ENCODE data around the gene KRTCAP2.

DNA sequence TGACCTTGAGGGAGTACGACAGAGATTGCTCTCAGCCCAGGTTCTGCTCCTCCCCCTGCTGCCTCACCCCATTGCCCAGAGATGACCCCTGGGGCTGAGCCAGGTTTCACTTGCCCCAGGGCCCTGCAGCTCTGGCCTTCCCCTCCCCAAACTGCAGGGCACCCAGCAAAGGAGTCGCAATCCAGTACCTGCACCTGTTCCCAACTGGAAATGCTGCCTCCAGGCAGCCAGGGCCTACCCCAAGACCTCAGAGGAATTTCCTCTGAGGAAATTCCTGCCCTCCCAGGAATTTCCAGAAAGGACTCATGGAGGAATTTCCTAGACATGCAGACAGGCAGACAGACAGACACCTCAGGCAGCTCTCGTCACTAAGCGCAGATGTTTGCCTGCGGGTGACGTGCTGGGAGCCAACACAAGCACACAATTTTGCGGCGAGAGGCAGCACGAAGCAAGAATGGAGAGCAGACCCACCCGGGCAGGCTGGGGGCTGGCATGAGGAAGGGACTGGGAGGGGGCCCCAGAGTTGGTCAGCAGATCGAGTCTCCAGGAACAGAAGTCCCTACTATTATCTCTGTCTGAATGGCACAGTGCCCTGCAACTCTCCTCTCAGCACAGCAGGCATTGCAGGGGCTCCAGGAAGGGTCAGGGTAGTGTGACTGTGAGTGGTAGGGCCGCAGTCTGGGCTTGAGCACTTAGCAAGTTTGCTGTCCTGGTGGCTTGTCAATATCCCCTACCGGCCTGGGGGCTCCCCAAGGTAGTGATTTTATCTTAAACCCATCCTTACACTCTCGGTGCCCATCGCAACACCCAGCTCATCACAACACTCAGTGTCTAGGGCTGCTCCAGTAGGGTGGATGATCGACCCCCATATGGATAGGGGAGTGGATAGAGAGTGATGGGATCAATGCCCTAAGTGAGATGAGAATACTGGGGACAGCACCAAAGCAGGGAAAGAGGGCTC, 48.3 kb downstream of the KRTCAP2 start:
- TF ChIP-seq, protein P1, sequence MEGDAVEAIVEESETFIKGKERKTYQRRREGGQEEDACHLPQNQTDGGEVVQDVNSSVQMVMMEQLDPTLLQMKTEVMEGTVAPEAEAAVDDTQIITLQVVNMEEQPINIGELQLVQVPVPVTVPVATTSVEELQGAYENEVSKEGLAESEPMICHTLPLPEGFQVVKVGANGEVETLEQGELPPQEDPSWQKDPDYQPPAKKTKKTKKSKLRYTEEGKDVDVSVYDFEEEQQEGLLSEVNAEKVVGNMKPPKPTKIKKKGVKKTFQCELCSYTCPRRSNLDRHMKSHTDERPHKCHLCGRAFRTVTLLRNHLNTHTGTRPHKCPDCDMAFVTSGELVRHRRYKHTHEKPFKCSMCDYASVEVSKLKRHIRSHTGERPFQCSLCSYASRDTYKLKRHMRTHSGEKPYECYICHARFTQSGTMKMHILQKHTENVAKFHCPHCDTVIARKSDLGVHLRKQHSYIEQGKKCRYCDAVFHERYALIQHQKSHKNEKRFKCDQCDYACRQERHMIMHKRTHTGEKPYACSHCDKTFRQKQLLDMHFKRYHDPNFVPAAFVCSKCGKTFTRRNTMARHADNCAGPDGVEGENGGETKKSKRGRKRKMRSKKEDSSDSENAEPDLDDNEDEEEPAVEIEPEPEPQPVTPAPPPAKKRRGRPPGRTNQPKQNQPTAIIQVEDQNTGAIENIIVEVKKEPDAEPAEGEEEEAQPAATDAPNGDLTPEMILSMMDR (IDR thresholded peaks at IDR 0.05): no peak
- TF ChIP-seq POLR2A (IDR thresholded peaks at IDR 0.05): no peak

Data from ovary (tissue), 3 donors.